Esophagus squamous epithelium (tissue), 4 donors: ENCODE results near the gene DAP.

ENCODE experiments used
- CTCF ChIP-seq, 6 experiments: fragments of 450-650 bp in 4 of 6; fragments of 200-600 bp in 2 of 6; sonication (generic) in 2 of 6; IDR thresholded peaks; one replicate each; pipeline ENCODE4 v1.5.1; 2016 to 2019; ENCODE audit warnings: antibody characterized with exemption in 6 of 6, mild to moderate bottlenecking in 4 of 6, moderate library complexity in 4 of 6
- POLR2A ChIP-seq, 4 donors: fragments of 450-650 bp; IDR thresholded peaks; one replicate each; pipeline ENCODE4 v1.6.1; 2017; ENCODE audit warnings: antibody characterized with exemption in 4 of 4, mild to moderate bottlenecking in 4 of 4, moderate library complexity in 3 of 4

GRCh38 chr5:10731913-10732312 lies 29.1 kb downstream of the DAP start:
- TF ChIP-seq POLR2A (IDR thresholded peaks at IDR 0.05) (no peak), CTCF (IDR thresholded peaks at IDR 0.05) (no peak)
